NCI-H1694 (cell line): Measurements from ENCODE around the gene KCNMA1.

Experiments
- DNase-seq: peaks from one replicate; lab custom pipeline; 2025; lab: John Stamatoyannopoulos, UW

The KCNMA1 gene

DNA sequence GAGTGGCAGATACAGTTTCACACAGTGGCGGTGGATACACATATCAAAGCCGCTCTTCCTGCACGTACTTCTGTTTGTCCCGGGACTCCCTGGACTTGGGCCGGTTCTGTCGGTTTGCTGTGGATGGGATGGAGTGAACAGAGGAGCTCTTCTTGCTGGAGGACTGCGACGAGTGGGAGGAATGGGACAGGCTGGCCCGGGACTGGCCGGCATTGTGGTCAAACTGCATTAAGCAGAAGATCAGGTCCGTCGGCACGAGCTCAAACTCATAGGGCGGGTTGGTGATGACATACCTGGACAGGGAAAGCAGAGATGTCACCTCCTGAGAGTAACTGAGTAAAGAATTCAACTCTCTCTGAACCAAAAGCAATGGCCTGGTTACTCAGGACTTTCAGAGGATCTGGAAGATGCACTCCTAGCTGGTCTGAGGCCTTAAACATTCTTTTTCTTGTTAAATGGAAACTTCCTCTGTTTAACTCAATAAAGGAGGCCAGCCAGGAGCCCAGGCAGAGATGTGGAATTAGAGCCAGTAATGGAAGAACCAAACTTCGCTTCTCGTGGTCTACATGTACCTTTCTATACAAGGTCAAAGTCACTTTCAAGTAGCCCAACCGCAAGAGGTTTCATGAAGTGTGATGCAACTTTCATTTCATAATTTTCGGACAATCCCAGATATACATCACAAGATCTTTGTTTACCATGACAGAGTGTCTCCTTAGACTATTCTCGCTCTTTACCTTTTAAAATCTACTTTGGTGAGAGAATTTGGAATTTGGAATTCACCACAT is 750.2 kb downstream of the KCNMA1 start:
- no peak for DNase-seq

DNA sequence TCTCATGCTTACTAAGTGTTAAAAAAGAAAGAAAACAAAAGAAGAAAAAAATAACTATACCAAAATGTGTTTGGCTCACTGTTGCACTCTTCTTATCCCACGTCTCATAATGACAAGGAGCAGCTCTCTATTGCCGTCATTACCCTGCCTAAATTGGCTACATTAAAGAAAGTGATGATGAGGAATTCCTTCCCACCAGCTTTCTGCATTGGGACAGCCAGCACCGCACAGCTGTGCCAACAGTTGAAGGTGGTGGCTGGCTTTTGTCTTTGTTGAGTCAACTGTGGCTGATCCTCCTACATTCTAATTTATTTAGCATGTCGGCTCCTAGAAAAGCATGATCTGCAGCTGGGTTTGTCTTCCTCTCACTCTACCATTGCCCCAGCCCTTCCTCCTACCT is 751.8 kb downstream of the KCNMA1 start:
- DNase-seq, result peak; percentile 4

DNA sequence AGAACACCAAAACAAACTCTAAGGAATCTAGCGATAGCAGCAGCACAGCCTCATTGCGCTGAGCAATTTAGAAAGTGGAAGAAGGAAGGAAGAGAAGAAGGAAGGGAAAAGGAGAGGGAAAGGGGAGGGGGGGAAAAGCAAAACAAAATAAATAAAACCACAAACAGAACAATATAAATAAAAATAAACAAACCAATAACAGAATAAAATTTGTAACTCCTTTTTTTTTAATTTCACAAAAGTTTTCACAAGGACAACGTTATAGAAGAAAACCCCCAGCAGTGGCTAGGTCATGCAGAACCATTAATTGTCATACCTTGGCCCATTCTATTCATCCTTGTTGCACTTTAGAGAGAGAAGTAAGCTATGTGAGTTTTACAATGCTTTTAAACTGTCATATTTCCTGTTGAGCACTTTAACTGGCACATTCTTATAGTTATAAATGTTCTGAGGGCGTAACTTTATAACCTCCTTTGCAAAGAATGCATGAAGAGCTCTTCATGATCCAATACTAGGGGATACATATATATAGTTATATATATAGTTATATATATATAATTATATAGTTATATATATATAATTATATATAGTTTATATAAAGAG is 752.8 kb downstream of the KCNMA1 start:
- DNase-seq, result no peak

DNA sequence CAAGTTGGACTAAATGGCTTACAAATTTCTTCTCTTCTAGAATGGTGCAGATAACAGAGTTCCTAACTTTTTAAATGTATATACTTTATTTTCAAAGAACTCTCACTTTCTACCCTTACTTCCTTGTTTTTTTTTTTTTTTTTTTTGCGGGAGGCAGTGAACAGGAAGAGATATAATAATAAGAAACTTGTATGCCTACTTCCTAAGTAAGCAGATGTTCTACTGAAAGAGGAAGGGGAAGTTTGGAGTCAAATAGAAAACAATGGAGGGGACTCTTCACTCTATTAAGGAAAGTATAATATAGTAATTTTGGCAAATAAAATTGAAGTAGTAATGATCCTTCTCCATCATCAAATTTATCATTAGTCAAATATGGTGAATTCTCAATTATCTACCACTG is 754.0 kb downstream of the KCNMA1 start:
- DNase-seq, result no peak

DNA sequence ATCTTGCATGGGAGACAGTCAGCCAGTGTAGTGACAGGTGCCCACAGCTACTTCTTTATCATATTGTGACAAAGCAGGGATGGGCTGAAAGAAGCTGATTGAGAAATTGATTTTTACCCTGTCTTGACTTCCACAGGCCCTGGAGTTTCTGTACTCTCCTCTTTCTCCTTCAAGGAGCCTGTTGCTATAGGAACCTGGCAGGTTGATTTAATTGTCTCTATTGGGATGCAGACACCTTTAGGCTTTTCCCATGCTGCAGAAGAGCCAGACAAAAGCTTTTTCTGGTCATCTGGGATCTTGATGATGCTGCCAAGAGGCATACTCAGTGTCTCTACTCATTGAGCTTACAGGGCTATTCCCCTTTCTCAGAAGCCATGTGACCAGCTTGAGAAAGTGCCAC is 754.8 kb downstream of the KCNMA1 start:
- DNase-seq, result no peak

DNA sequence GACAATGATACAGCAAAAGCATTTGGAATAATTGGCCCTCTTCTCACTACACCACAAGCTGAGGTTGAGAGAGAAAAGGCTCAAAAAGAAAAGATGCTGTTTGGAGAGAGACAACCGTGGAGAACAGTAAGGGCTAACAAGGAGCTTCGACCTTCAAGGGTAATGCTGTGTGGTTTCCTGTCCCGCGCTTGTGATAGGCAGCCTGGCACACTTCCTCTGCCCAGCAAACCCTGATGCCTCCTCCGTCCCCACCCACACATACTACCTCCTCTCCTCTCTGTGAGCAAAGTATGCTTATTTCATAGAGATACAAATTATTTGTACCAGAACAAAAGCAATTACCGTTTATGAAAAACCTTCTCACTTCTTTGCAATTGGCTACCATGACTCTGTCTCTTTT is 755.4 kb downstream of the KCNMA1 start:
- no peak for DNase-seq

DNA sequence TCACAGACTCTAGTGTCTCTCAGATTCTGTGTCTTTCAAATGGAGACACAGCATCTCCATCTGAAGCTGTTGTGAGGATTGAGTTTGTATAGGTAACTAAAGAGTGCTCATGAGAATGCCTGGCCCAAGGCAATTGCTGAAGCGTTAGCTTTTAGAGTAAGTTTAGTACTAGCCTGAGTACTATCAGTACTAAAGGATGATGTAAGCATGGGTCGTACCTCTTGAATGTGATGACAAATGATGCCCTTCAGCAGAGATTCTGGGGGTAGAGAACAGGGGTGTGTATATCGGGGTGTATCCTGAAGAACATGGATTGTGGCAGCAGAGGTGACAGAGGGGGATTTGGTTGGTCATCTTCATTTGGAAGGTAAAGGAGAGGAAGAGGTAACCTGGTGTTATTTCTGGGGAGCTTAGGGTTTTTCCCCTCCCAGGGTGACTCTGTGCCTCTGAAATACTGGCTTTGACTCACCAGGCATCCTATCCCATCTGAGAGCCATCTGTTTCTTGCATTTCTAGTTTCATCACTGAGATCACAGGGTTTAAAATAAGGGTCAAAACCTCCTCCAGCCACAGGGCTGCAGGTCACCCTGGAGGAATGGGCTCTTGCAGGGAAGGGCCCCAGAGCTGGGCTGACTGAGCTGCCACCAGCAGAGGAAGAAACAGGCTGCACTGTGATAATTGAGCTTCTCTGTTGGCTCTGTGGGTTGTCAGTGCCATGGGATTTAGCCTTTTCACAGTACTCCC is 756.0 kb downstream of the KCNMA1 start:
- no peak for DNase-seq

DNA sequence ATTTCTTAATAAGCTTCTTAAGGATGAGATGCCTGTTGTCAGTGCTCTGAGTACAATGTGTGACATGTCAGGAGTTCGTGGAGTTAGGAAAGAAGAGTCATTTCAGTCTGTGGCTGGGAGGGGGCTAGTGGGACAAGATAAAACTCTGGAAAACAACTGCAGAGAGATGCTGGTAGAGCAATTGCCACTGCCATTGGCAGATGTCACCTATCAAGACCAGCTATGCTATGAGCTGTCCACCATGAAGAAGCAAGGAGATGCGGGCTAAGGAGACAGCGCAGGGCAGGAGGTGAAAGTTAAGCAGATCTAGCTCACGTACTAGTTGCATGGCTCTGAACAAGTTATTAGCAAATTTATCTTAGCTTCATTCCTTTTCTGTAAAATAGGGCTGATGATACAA is 756.7 kb downstream of the KCNMA1 start:
- DNase-seq, result no peak

DNA sequence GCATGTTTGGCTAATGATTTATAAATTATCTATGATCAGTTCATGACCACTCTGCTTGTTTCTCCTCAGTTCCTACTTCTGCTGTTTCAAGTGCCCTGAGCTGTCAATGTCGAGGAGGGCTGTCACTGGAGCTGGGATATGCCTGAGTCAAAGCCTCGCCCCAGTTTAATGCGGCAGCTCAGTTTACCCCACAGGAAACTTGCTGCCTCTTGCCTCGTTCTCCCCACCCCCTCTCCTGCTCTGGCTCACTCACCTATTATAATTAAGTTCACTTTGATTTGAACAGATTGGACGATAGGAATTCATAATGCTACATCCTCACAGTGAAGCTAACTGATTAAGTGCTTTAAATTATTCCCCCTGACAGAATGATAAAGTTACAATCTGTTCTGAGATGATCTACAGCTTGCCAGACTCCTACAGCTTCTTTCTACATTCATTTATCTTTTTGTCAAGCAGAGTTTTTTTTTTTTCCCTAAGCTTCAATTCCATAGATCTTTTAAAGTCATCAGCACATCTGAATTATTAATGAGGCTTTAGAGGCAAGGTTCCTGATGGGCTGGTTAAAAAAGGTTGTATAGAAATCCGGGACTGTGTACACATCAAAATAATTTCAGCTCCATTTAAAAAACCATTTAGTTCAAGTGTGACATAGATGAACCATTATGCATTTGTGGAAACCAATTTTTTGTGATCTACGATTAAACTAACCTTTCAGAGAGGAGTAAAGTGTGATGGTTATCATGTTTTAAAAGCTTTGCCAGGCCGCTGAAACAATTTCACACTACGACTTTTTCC is 758.3 kb downstream of the KCNMA1 start:
- no peak for DNase-seq

DNA sequence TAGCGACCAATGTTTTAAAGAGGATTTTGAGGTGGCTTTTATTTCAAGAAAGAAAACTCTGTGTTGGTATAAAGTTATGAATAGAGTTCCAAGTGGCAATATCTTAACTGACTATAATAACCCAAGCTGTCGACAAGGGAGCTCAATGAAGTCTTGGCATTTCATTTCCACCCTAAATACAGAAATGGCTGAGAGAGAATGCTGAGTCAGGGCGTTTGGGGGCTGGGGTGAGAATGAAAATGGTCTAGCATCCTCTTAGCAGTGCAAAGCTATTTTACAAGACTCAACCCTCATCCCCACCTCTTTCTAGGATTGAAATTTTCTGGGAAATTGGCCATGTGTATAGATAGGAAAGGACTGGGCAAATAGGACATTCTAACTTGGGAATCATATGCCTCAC is 759.1 kb downstream of the KCNMA1 start:
- DNase-seq, result no peak

DNA sequence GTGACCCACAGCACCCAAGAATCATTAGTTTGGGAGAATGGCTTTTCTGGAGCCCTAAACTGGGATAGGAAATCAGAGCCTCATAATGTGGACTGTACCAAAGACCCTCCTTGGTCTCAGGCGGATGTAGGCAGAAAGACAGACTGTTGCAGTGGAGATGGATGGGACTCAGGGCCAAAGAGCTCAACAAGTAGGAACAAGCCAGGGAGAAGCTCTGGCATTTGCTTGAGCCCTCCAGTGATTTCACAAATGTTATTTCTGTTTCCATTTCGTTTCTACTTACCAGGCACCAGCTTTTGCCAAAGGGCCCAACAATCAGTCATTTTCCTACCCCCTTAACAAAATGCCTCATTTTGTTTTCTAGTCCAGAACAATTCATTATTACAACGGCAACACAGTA is 762.7 kb downstream of the KCNMA1 start:
- DNase-seq, result no peak

DNA sequence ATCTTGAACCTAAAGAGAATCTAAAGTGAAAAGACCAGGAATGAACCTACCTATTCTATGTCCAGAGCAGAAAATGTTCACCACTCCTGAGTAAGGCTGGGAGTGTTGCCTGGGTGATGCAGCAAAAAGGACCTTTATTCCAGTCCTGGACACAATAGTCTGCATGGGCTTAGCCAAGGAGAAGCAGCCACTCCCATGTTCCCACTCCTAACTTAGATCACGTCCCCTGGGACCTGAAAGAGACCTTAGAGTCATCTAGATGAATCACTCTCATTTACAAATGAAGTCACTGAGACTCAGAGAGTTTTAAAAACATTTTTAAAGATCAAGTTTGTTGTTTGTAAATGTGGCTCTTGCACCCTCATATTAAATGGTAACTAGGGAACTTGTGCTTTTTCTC is 763.4 kb downstream of the KCNMA1 start:
- no peak for DNase-seq

DNA sequence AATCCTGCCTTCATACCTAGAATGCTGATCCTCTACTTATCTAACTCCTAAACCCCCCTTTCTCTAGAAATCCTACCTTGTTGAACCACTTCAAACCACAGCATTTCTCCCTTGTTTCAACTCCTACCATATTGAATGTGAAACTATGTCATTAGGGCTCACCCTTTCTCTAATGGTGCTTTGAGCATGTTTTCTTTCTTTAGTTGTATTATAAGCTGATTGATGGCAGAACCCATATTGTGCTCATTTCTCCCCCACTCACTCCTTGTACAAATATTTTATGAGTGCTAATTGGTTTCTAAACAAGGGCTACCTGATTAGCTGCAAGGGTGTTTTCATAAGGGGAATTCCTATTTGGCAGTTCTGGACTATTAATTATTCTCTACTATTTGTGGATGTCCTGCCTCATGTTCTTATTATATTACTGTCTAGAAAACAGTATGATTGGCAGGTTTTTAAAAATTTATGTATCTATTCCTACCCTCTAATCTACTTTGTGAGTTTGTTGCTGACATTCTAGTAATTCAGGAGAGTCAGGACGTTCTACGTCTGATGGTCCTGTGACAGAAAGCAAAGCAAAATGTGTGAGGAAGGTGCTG is 765.8 kb downstream of the KCNMA1 start:
- no peak for DNase-seq

DNA sequence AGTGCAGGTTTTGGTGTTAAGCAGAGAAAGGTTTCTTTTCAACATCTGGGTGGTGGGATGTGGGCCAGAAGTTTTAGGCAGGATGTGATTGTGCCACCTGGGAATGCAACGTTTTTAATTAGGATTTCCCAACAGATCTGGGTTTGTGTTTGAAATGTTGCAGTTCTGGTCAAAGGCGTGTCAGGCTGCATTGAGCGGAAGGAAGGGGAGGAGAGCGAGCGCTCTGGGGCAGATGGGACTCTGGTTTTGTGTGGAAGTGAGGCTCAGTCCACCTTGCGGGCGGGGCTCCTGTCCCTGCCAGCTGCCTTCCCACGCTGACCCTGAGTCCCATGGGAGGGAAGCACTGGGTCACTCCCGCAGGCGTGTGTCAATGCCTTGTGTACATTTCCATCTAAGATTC is 767.7 kb downstream of the KCNMA1 start:
- no peak for DNase-seq

DNA sequence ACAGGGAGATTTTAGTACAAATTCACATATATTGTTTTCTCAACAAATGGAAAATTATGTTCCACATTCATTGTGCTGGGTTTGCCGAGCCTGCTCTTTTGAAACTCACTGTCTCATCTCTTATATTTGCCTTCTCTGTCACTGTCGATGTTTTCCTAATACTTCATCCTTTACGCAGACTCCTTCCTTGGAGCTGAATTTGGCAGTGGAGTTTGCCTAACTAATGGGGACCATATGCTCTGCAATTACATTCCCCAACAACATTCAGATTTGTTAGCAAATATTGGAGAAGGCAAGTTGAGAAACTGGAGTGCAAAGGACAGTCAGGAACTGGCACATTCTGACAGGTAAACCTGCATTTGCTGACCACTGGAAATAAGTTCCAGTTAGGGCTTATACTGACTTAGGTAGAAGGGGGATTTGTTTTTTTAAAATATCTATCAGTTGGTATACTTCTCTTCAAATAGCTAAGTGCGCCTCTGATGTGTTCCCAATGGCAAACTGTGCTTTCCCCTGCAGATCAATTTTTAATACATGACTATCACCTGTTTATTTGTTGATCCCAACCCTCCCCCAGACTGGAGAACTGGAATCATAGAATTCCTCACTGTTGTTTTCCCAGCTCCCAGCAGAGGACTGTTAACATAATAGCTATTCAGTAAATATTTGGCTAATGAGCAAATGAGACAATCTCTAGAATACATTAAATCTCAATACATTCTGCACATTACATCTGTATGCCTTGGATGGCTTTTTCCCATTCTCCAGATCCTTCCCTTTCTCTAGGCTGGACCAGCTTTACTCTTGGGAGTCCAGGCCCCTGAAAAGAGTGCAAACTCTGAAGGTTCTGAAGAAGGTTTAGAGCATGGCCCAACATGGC is 769.3 kb downstream of the KCNMA1 start:
- peak; percentile 32 for DNase-seq

DNA sequence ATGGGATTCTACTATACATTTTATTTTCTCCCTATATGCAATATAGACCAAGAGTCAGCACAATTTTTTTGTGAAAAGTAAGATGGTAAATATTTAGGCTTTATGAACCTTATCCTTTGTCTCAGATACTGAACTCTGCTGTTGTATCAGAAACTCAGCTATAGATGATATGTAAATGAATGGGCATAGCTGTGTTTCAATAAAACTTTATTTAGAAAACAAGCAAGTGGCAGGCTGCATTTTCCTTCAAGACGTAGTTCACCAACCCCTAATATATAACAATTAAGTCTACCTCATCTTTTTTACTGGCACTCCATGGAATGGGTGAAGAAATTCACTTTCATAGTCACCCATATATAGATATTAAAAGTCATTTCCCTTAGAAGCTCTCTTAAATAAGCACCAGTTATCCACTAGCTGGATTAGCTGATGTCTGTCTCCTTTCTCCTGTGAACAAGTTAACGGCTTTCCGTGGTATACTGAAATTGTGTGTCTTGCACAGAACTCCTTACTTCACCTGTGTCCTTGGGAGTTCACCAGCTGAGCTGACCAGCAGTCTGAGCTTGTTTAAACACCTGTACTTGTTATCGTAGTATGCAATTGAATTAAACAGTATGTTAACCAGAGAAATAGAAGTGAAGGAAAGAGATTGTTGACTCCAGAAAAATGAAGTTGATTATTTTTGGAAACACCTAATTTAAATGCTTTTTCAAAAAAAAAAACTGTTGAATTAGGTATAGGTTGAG is 770.6 kb downstream of the KCNMA1 start:
- no peak for DNase-seq

DNA sequence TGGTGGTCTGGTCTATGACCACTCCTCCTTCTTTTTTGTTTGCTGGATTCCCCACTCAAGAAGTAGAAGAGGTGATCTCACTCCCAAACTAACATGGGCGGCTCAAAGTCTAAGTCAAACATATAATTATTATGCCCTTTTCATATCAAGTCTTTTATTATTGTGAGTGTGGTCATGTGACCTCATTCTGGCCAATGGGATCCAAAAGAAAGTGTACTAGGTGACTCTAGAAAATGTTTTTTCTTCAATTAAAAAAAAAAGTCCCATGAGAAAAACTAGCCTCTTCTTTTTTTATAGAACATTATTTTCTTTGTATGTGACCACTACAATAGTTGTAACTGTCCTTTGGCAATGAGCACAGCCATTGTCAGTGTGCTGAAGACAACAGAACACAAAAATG is 772.7 kb downstream of the KCNMA1 start:
- DNase-seq, result no peak

DNA sequence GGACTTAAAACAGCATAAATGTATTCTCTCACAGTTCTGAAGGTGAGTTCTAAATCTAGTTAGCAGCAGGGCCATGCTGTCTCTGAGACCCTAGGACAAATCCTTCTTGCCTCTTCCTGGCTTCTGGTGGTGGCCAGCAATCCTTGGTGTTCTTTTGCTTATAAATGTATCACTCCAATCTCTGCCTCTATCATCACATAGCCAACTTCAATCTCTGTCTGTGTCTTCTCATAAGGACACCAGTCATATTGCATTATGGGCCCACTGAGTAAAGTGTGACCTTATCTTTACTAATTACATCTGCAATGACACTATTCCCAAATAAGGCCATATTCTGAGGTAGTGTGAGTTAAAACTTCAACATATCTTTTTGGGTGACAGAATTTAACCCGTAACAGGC is 778.9 kb downstream of the KCNMA1 start:
- no peak for DNase-seq

DNA sequence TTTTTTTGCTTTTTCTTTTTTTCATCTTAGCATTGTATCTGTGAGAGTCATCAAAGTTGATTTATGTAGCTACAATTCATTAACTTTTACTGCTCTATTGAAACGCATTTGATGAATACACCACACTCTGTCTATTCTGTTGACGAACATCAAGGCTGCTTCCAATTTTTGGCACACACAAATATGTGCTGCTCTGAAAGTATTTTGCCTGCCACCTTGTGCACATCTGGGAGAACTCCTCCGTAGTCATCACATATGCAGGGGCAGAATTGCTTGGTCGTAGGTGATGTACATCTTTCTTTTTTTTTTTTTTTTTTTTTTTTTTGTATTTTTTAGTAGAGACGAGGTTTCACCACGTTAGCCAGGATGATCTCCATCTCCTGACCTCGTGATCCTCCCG is 796.8 kb downstream of the KCNMA1 start:
- no peak for DNase-seq

DNA sequence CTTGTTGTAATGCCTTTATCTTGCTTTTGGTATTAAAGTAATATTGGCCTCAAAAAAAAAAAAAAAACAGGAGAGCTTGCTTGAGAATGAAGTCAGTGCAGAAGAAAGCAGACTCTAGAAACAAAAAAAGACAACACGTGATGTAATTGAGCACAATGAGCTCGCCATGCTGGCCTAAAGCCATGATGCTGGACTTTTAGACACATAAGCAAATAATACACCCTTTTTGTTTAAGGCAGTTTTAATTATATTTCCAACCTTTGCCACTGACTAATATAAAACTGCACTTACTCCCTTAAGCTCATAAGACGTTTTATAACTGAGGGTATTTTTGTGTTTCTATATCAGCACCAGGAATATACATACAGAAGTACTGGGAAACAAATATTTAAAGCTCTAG is 798.3 kb downstream of the KCNMA1 start:
- no peak for DNase-seq
